Mucosa of stomach (tissue), 1 donor: ENCODE data around the gene CHIT1.

ENCODE experiments used
- H3K27me3 ChIP-seq: one replicate; pipeline ENCODE4 v1.7.0; 2013; ENCODE audit warnings: mild to moderate bottlenecking, low read length; ENCODE audit not compliant: control insufficient read depth, insufficient read depth
- H3K36me3 ChIP-seq: one replicate; pipeline ENCODE4 v1.7.0; 2013; ENCODE audit warnings: low read length; ENCODE audit not compliant: control insufficient read depth, insufficient read depth
- H3K4me1 ChIP-seq: one replicate; pipeline ENCODE4 v1.7.0; 2013; ENCODE audit warnings: mild to moderate bottlenecking, low read length; ENCODE audit not compliant: control insufficient read depth, insufficient read depth
- H3K4me3 ChIP-seq: one replicate; pipeline ENCODE4 v1.7.0; 2013; ENCODE audit warnings: low read length
- H3K9ac ChIP-seq: one replicate; pipeline ENCODE4 v1.7.0; 2013; ENCODE audit warnings: mild to moderate bottlenecking, low read length, moderate library complexity
- H3K9me3 ChIP-seq: one replicate; pipeline ENCODE4 v1.7.0; 2013; ENCODE audit warnings: mild to moderate bottlenecking, low read length, moderate library complexity; ENCODE audit not compliant: control insufficient read depth
- donor health status: Pancreatic carcinoma.

CHIT1 gene

GRCh38 chr1:203196371-203196770, 33.1 kb downstream of the CHIT1 start:
- Histone ChIP-seq H3K9me3 (no peaks in the 10 kb centered on the region), H3K27me3 (peaks cover 8% of the 10 kb centered on the region), H3K4me3 (no peak overlapping the region), H3K9ac (no peak overlapping the region), H3K36me3 (no peaks in the 10 kb centered on the region), H3K4me1 (no peaks in the 10 kb centered on the region)

GRCh38 chr1:203190949-203191348, 38.5 kb downstream of the CHIT1 start:
- H3K4me1 ChIP-seq, result no peaks in the 10 kb centered on the region
- no peak overlapping the region for H3K9ac ChIP-seq
- no peaks in the 10 kb centered on the region for H3K27me3 ChIP-seq
- no peaks in the 10 kb centered on the region for H3K9me3 ChIP-seq
- no peaks in the 10 kb centered on the region for H3K36me3 ChIP-seq
- no peak overlapping the region for H3K4me3 ChIP-seq

- Histone ChIP-seq H3K4me3 (no peak overlapping the region), H3K9ac (no peak overlapping the region), H3K9me3 (no peaks in the 10 kb centered on the region), H3K27me3 (no peaks in the 10 kb centered on the region), H3K4me1 (no peaks in the 10 kb centered on the region), H3K36me3 (no peaks in the 10 kb centered on the region)
Observed at GRCh38 chr1:203189951-203190352, 39.5 kb downstream of the CHIT1 start.

- Histone ChIP-seq H3K27me3 (no peaks in the 10 kb centered on the region), H3K36me3 (no peaks in the 10 kb centered on the region), H3K4me3 (no peak overlapping the region), H3K9me3 (no peaks in the 10 kb centered on the region), H3K9ac (no peak overlapping the region), H3K4me1 (no peaks in the 10 kb centered on the region)
Observed at GRCh38 chr1:203188686-203189232, 40.7 kb downstream of the CHIT1 start.

- Histone ChIP-seq H3K9ac (no peak overlapping the region), H3K9me3 (no peaks in the 10 kb centered on the region), H3K36me3 (no peaks in the 10 kb centered on the region), H3K4me1 (no peaks in the 10 kb centered on the region), H3K4me3 (no peak overlapping the region), H3K27me3 (no peaks in the 10 kb centered on the region)
Observed at GRCh38 chr1:203187689-203188264, 41.7 kb downstream of the CHIT1 start.

GRCh38 chr1:203187304-203187685, 42.2 kb downstream of the CHIT1 start:
- H3K9ac ChIP-seq, result no peak overlapping the region
- H3K36me3 ChIP-seq, result no peaks in the 10 kb centered on the region
- no peaks in the 10 kb centered on the region for H3K9me3 ChIP-seq
- H3K27me3 ChIP-seq, result no peaks in the 10 kb centered on the region
- no peak overlapping the region for H3K4me3 ChIP-seq
- H3K4me1 ChIP-seq, result no peaks in the 10 kb centered on the region

GRCh38 chr1:203186446-203187303, 42.8 kb downstream of the CHIT1 start, which contains the start of gene CHI3L1:
CHI3L1 (minus strand) TSS chr1:203186704; CDS start chr1:203186623, 81 bp downstream.
- no peak within 1 kb of the TSS for H3K4me3 ChIP-seq
- H3K4me1 ChIP-seq, result no peaks in the 10 kb centered on the region
- H3K27me3 ChIP-seq, result no peaks in the 10 kb centered on the region
- H3K9ac ChIP-seq, result no peak within 1 kb of the TSS
- H3K36me3 ChIP-seq, result no peaks in the 10 kb centered on the region
- no peaks in the 10 kb centered on the region for H3K9me3 ChIP-seq

GRCh38 chr1:203186091-203186445, 43.4 kb downstream of the CHIT1 start:
- no peak overlapping the region for H3K9ac ChIP-seq
- H3K36me3 ChIP-seq, result no peaks in the 10 kb centered on the region
- no peaks in the 10 kb centered on the region for H3K27me3 ChIP-seq
- no peaks in the 10 kb centered on the region for H3K4me1 ChIP-seq
- no peaks in the 10 kb centered on the region for H3K9me3 ChIP-seq
- no peak overlapping the region for H3K4me3 ChIP-seq

GRCh38 chr1:203185585-203185984, 43.9 kb downstream of the CHIT1 start:
- H3K27me3 ChIP-seq, result no peaks in the 10 kb centered on the region
- H3K4me1 ChIP-seq, result no peaks in the 10 kb centered on the region
- H3K36me3 ChIP-seq, result no peaks in the 10 kb centered on the region
- H3K9ac ChIP-seq, result no peak overlapping the region
- H3K9me3 ChIP-seq, result no peaks in the 10 kb centered on the region
- H3K4me3 ChIP-seq, result no peak overlapping the region

- Histone ChIP-seq H3K4me1 (no peaks in the 10 kb centered on the region), H3K9ac (no peak overlapping the region), H3K36me3 (no peaks in the 10 kb centered on the region), H3K4me3 (no peak overlapping the region), H3K27me3 (no peaks in the 10 kb centered on the region), H3K9me3 (no peaks in the 10 kb centered on the region)
Observed at GRCh38 chr1:203185061-203185461, 44.4 kb downstream of the CHIT1 start.

GRCh38 chr1:203184467-203184866, 45.0 kb downstream of the CHIT1 start:
- no peak overlapping the region for H3K9ac ChIP-seq
- H3K4me3 ChIP-seq, result no peak overlapping the region
- H3K36me3 ChIP-seq, result no peaks in the 10 kb centered on the region
- H3K9me3 ChIP-seq, result no peaks in the 10 kb centered on the region
- H3K4me1 ChIP-seq, result no peaks in the 10 kb centered on the region
- no peaks in the 10 kb centered on the region for H3K27me3 ChIP-seq

GRCh38 chr1:203183828-203184227, 45.6 kb downstream of the CHIT1 start:
- Histone ChIP-seq H3K9me3 (no peaks in the 10 kb centered on the region), H3K4me1 (no peaks in the 10 kb centered on the region), H3K9ac (no peak overlapping the region), H3K27me3 (no peaks in the 10 kb centered on the region), H3K4me3 (no peak overlapping the region), H3K36me3 (no peaks in the 10 kb centered on the region)
